Measurements from ENCODE around the gene LMCD1. TPM values are rescaled to one million over a fixed set of nuclear protein-coding genes. Genes with fewer than 3 reads are reported as not detected.
A peak's percentile ranks its signal among the peaks of the same experiment; 100 is the strongest.

Gene LMCD1
- polyA plus RNA-seq, 2 of the 4 experiments (the other 2 are of a cell fraction) = 64.3 to 85.4 TPM

GRCh38 chr3:8516783-8517182 is 15.2 kb downstream of the LMCD1 start:
- Histone ChIP-seq H3K4me1 (peaks cover 14% of the 10 kb centered on the region; the same call in 2 of the 3 replicates), H3K4me3 (no peak overlapping the region), H3K4me2 (no peak overlapping the region), H3K9me3 (no peaks in the 10 kb centered on the region), H3K27ac (no peak overlapping the region)
- POLR2A ChIA-PET = no interaction called here
- CTCF ChIA-PET = interaction anchor here (1.7 kb wide), 1 partner anchor 66 kb away, joined by 3 read pairs; no protein-coding TSS in a partner anchor
- DNase-seq (ENCODE audit: low read depth in 1 of 2, low spot score in 1 of 2) (no peak), FAIRE-seq (no peak), ATAC-seq (no peak)
- 91% methylated on average over 2 of the region's 2 CpGs for WGBS (ENCODE audit: missing lambda C conversion rate)
- TF ChIP-seq KDM1A (IDR thresholded peaks at IDR 0.05; ENCODE audit: low read depth) = peak; percentile 82; the same call in 1 of the 2 replicates
- no peak for TF ChIP-seq CBX8 (IDR thresholded peaks at IDR 0.05)

DNA sequence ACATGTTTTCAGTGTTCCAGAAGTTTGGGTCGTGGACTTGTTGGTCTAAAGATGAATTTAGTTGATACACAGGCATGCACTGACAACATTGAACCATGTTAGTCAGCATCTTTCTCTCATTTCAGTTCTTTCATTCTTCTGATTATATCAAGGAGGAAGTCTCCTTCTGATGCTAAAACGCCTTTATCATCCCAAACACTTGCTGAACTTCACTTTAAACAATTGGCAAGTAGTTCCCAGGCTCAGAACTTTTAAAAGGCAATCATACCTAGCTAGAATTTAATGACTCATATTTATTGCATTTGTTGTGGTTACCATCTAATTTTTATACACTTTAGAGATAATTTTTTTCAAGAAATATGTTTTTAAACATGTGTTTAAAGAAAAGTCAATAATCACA is 15.9 kb downstream of the LMCD1 start:
- FAIRE-seq = no peak
- Histone ChIP-seq H3K9me3 (no peaks in the 10 kb centered on the region), H3K4me1 (peaks cover 14% of the 10 kb centered on the region; the same call in 2 of the 3 replicates), H3K4me3 (no peak overlapping the region), H3K4me2 (no peak overlapping the region), H3K27ac (no peak overlapping the region)
- POLR2A ChIA-PET = no interaction called here
- TF ChIP-seq FOSL2 (IDR thresholded peaks at IDR 0.05) (no peak), FOSL2 (CRISPR knock-in tag; IDR thresholded peaks at IDR 0.05) (no peak), SREBF2 (IDR thresholded peaks at IDR 0.05) (no peak), HOXB5 (CRISPR knock-in tag; IDR thresholded peaks at IDR 0.05) (no peak), RAD21 (conservative IDR thresholded peaks at IDR 0.05 in 1 of 2, IDR thresholded peaks at IDR 0.05 in 1 of 2) (no peak), POLR2A (IDR thresholded peaks at IDR 0.05; ENCODE audit: low read length) (no peak), SMC3 (IDR thresholded peaks at IDR 0.05) (no peak), PBX3 (IDR thresholded peaks at IDR 0.05) (no peak), JUN (IDR thresholded peaks at IDR 0.05) (no peak), HOXB13 (CRISPR knock-in tag; IDR thresholded peaks at IDR 0.05; ENCODE audit: low read depth) (no peak), CHD4 (IDR thresholded peaks at IDR 0.05; ENCODE audit: borderline replicate concordance) (no peak), EHMT2 (IDR thresholded peaks at IDR 0.05; ENCODE audit: low read depth) (no peak), RCOR1 (IDR thresholded peaks at IDR 0.05; ENCODE audit: low read depth, low read length) (no peak), FOXS1 (CRISPR knock-in tag; IDR thresholded peaks at IDR 0.05) (no peak), CEBPB (IDR thresholded peaks at IDR 0.05) (no peak), ZSCAN20 (CRISPR knock-in tag; IDR thresholded peaks at IDR 0.05) (no peak)
- WGBS (ENCODE audit: missing lambda C conversion rate) = 84% methylated on average over 2 of the region's 2 CpGs
- CTCF ChIA-PET = interaction anchor here (1.6 to 1.7 kb wide), 2 partner anchors 9 to 66 kb away, joined by 3 to 7 read pairs; no protein-coding TSS in a partner anchor
- no peak for DNase-seq (ENCODE audit: low read depth in 1 of 2, low spot score in 1 of 2)
- ATAC-seq = no peak

DNA sequence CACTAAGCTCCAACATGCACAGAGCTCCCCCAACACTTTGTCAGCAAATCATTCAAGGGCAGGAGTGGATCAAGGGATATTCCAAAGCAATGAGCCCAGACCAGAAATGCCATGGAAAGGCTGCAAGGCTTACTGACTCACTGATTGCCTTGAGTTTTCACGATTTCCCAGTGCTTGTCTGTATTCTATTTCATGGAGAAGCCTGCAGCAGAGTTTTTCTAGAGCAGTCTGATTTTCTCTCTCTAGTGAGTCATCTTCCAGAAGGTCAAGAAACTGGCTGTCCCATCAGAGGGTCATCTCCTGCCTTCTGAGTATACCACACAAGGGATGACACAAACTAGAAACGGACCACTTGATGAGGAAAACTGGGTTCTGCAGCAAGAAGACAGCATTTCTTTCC is 16.5 kb downstream of the LMCD1 start:
- DNase-seq (ENCODE audit: low read depth in 1 of 2, low spot score in 1 of 2) (no peak), ATAC-seq (no peak), FAIRE-seq (no peak)
- TF ChIP-seq HEYL (CRISPR knock-in tag; IDR thresholded peaks at IDR 0.05) (no peak), PBX3 (IDR thresholded peaks at IDR 0.05) (no peak), NR3C1 (IDR thresholded peaks at IDR 0.05) (no peak), RFX5 (IDR thresholded peaks at IDR 0.05) (no peak), MAZ (IDR thresholded peaks at IDR 0.05; ENCODE audit: borderline replicate concordance, low read depth, low read length) (no peak), RAD21 (conservative IDR thresholded peaks at IDR 0.05 in 1 of 2, IDR thresholded peaks at IDR 0.05 in 1 of 2) (no peak), POLR2AphosphoS2 (conservative IDR thresholded peaks at IDR 0.05; ENCODE audit: low read length) (no peak), JUNB (IDR thresholded peaks at IDR 0.05) (no peak), EHF (CRISPR knock-in tag; IDR thresholded peaks at IDR 0.05) (no peak), FOSL2 (IDR thresholded peaks at IDR 0.05) (no peak), FOSL2 (CRISPR knock-in tag; IDR thresholded peaks at IDR 0.05) (no peak)
- Histone ChIP-seq H3K27ac (no peak overlapping the region), H3K9me3 (no peaks in the 10 kb centered on the region), H3K4me3 (no peak overlapping the region), H3K4me1 (peaks cover 14% of the 10 kb centered on the region; the same call in 2 of the 3 replicates), H3K4me2 (no peak overlapping the region)
- CTCF ChIA-PET = interaction anchor here (1.6 to 1.7 kb wide), 2 partner anchors 8 to 67 kb away, joined by 3 to 7 read pairs; no protein-coding TSS in a partner anchor
- 79% methylated on average over 2 of the region's 2 CpGs for WGBS (ENCODE audit: missing lambda C conversion rate)
- POLR2A ChIA-PET = no interaction called here
